ENCODE data around the gene TRIM54. TPM values are rescaled to one million over a fixed set of nuclear protein-coding genes. Genes with fewer than 3 reads are reported as not detected.

The TRIM54 gene
- total and polyA plus RNA-seq, 2 of the 4 experiments (the other 2 are of a cell fraction), result 0.15 TPM; not detected in 1

DNA sequence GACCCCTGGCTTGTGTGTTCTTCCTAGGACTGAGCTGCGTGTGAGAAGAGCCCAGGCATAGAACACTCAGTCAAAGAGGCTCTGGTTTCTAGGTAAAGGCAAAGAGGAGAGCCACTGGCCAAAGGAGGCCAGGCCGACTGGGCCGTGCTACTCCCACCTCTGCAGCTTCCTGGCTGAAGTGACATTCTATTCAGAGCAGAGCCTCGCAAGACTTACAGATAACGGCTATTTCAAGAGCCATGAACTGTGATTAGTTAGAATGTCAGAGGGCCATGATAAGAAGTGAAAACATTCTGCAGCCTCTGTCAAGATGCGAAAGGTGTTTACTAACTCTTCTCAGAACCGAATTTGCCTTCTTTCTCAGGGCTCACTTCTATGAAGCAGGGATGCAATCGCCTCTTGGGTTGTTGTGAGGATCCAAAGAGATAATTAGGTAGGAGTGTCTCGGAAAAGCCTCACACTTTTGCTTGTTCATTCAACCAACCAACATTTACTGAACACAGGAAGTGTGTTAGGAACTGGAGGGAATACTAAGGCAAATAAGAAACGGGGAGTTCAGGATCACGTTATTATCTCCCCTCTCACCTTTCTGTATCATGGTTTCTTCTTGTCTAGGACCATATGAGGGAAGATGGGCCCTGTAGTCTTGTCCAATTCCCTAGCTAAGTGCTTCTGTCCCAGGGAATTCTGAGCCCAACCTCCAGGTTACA, 10.4 kb upstream of the TRIM54 start:
- dilution Hi-C loops (cut with HindIII; ENCODE audit: low sequenced_read_pairs, unreplicated experiment), result no loop called here
- BruUV-seq (replicated peaks), result no TSS peak

More for the DNA sequence above, 10.4 kb upstream of the TRIM54 start:
- no peak overlapping the region for H2BK15ac ChIP-seq (ENCODE audit: low read depth, low read length)
- no peak overlapping the region for H2BK120ac ChIP-seq (ENCODE audit: low read depth, low read length)
- H3K23ac ChIP-seq (ENCODE audit: low read depth, low read length), result no peak overlapping the region
- no peak overlapping the region for H2AFZ ChIP-seq (replicated peaks; ENCODE audit: low read length, poor library complexity)
- no peaks in the 10 kb centered on the region for H3K9me1 ChIP-seq (ENCODE audit: insufficient read depth, low read length)
- no peak overlapping the region for H3K4me2 ChIP-seq (ENCODE audit: low read depth, low read length)
- H3K36me3 ChIP-seq (ENCODE audit: control insufficient read depth, insufficient read depth, low read length), result no peaks in the 10 kb centered on the region
- H2BK20ac ChIP-seq (ENCODE audit: low read depth, low read length), result no peak overlapping the region
- H3K4me1 ChIP-seq (ENCODE audit: control insufficient read depth, insufficient read depth, low read length), result no peaks in the 10 kb centered on the region
- H2AK5ac ChIP-seq (ENCODE audit: low read depth, low read length), result no peak overlapping the region
- ChIA-PET CTCF (interaction anchor here (2.0 kb wide), 1 partner anchor 9 kb away, joined by 8 read pairs; no protein-coding TSS in a partner anchor), POLR2A (ENCODE audit: unreplicated experiment) (interaction anchor here (0.6 kb wide), 1 partner anchor 206 kb away, joined by 3 read pairs; no protein-coding TSS in a partner anchor)
- no peak overlapping the region for H4K8ac ChIP-seq (ENCODE audit: low read depth in 2 of 2, low read length in 2 of 2)
- no peak for ATAC-seq (ENCODE audit: low read depth)
- H3K56ac ChIP-seq (ENCODE audit: extremely low read depth, insufficient read depth, low read length), result no peak overlapping the region
- no peak overlapping the region for H3K4ac ChIP-seq (ENCODE audit: low read depth, low read length)
- no peaks in the 10 kb centered on the region for H3K79me1 ChIP-seq (ENCODE audit: low read depth in 1 of 2, low read length in 2 of 2)
- H3K27ac ChIP-seq (ENCODE audit: insufficient read depth, low read length), result no peak overlapping the region
- H2BK5ac ChIP-seq (ENCODE audit: low read depth, low read length, poor library complexity, severe bottlenecking), result no peak overlapping the region
- intact Hi-C loops (cut with micrococcal nuclease) (no loop called here), in situ Hi-C loops (cut with MboI; ENCODE audit: low sequenced_read_pairs) (no loop called here)
- H3K4me3 ChIP-seq (ENCODE audit: insufficient read depth, low read depth, low read length), result no peak overlapping the region
- no peak overlapping the region for H3K14ac ChIP-seq (replicated peaks; ENCODE audit: low read depth, low read length)
- TF ChIP-seq NFE2L2 (IDR thresholded peaks at IDR 0.05; ENCODE audit: low read depth, low read length) (no peak), SMC3 (IDR thresholded peaks at IDR 0.05; ENCODE audit: low read depth, low read length) (no peak), CTCF (conservative IDR thresholded peaks at IDR 0.05; ENCODE audit: low read depth, low read length) (no peak)
- H4K5ac ChIP-seq (ENCODE audit: low read depth, low read length), result no peak overlapping the region
- H3K9ac ChIP-seq (ENCODE audit: low read depth, low read length), result no peak overlapping the region
- peaks cover 48% of the 10 kb centered on the region for H3K27me3 ChIP-seq (ENCODE audit: control insufficient read depth, insufficient read depth, low read length)
- no peaks in the 10 kb centered on the region for H4K20me1 ChIP-seq (ENCODE audit: insufficient read depth, low read length)
- H2AK9ac ChIP-seq (replicated peaks; ENCODE audit: low read depth, low read length, poor library complexity), result no peak overlapping the region
- H3K9me3 ChIP-seq (ENCODE audit: control insufficient read depth, insufficient read depth, low read length), result no peaks in the 10 kb centered on the region
- no CpG with 5 or more reads among the region's 11 CpGs for WGBS, 2 experiments (ENCODE audit: extremely low coverage in 2 of 2, insufficient read length in 1 of 2)
- no peak for DNase-seq
- H3K18ac ChIP-seq (ENCODE audit: low read depth, low read length), result no peak overlapping the region
- H4K91ac ChIP-seq (ENCODE audit: insufficient read depth, low read depth, low read length), result no peak overlapping the region

All from IMR-90 (cell line).